Esophagus muscularis mucosa (tissue), 4 donors: ENCODE data around the gene PYDC2. TPM values are rescaled to one million over a fixed set of nuclear protein-coding genes. Genes with fewer than 3 reads are reported as not detected.

ENCODE experiments used
- DNase-seq: peaks from one replicate; pipeline ENCODE4 v3.0.0-alpha.2; 2017; ENCODE audit errors: extremely low spot score
- H3K27ac ChIP-seq, 4 donors: fragments of 200-600 bp; sonication (generic); replicated peaks in 1 of 4; 1 replicate in 3 of 4; 2 replicates in 1 of 4; pipeline ENCODE4 v1.5.1; 2016 to 2019; ENCODE audit warnings: mild to moderate bottlenecking in 1 of 4
- H3K27me3 ChIP-seq, 4 donors: fragments of 200-600 bp; sonication (generic); one replicate each; pipeline versions ENCODE4 v1.5.1 to v1.6.0; 2016 to 2019
- H3K36me3 ChIP-seq, 4 donors: fragments of 200-600 bp; sonication (generic); one replicate each; pipeline ENCODE4 v1.5.1; 2016 to 2019
- H3K4me1 ChIP-seq, 4 donors: fragments of 200-600 bp; sonication (generic); one replicate each; pipeline ENCODE4 v1.5.1; 2016 to 2019
- H3K4me3 ChIP-seq, 4 donors: fragments of 200-600 bp; sonication (generic); 1 replicate in 2 of 4; 2 replicates in 2 of 4; pipeline ENCODE4 v1.5.1; 2016 to 2019; ENCODE audit warnings: mild to moderate bottlenecking in 4 of 4, moderate library complexity in 1 of 4
- H3K9me3 ChIP-seq, 4 donors: fragments of 200-600 bp; sonication (generic); 1 replicate in 3 of 4; 2 replicates in 1 of 4; pipeline ENCODE4 v1.5.1; 2016 to 2019
- EP300 ChIP-seq: sonication (generic); formaldehyde crosslinking; IDR thresholded peaks from one replicate; pipeline ENCODE4 v1.6.1; 2017; ENCODE audit warnings: antibody characterized with exemption
- POLR2A ChIP-seq: fragments of 450-650 bp; IDR thresholded peaks from one replicate; pipeline ENCODE4 v1.6.1; 2017; ENCODE audit warnings: antibody characterized with exemption, moderate library complexity, mild to moderate bottlenecking, low read depth
- POLR2AphosphoS5 ChIP-seq, 2 donors: sonication (generic); formaldehyde crosslinking; IDR thresholded peaks; one replicate each; pipeline ENCODE4 v1.6.1; 2017; ENCODE audit warnings: antibody characterized with exemption in 2 of 2
- WGBS: methylation state at CpG from one replicate; pipeline ENCODE4 v1.1.5; 2018; 5-methylcytosine and 5-hydroxymethylcytosine counted together
- intact Hi-C: fragments of 100-400 bp; cut with DNase I; formaldehyde crosslinking; loops from one replicate; pipeline ENCODE4 v1.15.1; 2023
- total RNA-seq, 4 donors: library from RNA; depleted of rRNA; stranded (reverse); fragments of >200 nt; gene quantifications; one replicate each; pipeline versions ENCODE4 v1.1.0 to v1.2.1, GENCODE V29; 2016
- TF ChIP-seq, protein P1 (sequence below), 3 experiments: fragments of 200-600 bp in 2 of 3; fragments of 450-650 bp in 1 of 3; sonication (generic) in 2 of 3; IDR thresholded peaks; one replicate each; pipeline ENCODE4 v1.5.1; 2017 to 2019; ENCODE audit warnings: antibody characterized with exemption in 3 of 3, mild to moderate bottlenecking in 2 of 3, moderate library complexity in 1 of 3

PYDC2 gene
- total RNA-seq, 4 donors from 2014 or later: not detected

DNA sequence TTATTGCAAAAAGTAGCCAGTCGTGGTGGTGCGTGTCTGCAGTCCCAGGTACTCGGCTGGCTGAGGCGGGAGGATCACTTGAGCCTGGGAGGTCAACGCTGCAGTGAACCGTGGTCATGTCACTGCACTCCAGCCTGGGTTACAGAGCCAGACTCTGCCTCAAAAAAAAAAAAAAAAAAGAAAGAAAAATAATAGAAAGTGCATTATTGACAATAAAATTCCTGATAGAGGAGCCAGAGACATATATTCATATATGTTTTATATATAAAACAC is 43.6 kb upstream of the PYDC2 start:
- Histone ChIP-seq H3K27me3 (no peaks in the 10 kb centered on the region), H3K36me3 (no peaks in the 10 kb centered on the region), H3K9me3 (no peaks in the 10 kb centered on the region), H3K27ac (no peak overlapping the region), H3K4me1 (no peaks in the 10 kb centered on the region), H3K4me3 (no peak overlapping the region)
- WGBS: 87% methylated on average over 6 of the region's 6 CpGs
- TF ChIP-seq, protein P1, sequence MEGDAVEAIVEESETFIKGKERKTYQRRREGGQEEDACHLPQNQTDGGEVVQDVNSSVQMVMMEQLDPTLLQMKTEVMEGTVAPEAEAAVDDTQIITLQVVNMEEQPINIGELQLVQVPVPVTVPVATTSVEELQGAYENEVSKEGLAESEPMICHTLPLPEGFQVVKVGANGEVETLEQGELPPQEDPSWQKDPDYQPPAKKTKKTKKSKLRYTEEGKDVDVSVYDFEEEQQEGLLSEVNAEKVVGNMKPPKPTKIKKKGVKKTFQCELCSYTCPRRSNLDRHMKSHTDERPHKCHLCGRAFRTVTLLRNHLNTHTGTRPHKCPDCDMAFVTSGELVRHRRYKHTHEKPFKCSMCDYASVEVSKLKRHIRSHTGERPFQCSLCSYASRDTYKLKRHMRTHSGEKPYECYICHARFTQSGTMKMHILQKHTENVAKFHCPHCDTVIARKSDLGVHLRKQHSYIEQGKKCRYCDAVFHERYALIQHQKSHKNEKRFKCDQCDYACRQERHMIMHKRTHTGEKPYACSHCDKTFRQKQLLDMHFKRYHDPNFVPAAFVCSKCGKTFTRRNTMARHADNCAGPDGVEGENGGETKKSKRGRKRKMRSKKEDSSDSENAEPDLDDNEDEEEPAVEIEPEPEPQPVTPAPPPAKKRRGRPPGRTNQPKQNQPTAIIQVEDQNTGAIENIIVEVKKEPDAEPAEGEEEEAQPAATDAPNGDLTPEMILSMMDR (IDR thresholded peaks at IDR 0.05): no peak
- no peak for TF ChIP-seq EP300
- no peak for TF ChIP-seq POLR2A
- TF ChIP-seq POLR2AphosphoS5 (IDR thresholded peaks at IDR 0.05): no peak
- DNase-seq: no peak
- intact Hi-C loops: loop anchor here (5.0 kb wide), 1 partner anchor 1025 kb away; no protein-coding TSS in a partner anchor

DNA sequence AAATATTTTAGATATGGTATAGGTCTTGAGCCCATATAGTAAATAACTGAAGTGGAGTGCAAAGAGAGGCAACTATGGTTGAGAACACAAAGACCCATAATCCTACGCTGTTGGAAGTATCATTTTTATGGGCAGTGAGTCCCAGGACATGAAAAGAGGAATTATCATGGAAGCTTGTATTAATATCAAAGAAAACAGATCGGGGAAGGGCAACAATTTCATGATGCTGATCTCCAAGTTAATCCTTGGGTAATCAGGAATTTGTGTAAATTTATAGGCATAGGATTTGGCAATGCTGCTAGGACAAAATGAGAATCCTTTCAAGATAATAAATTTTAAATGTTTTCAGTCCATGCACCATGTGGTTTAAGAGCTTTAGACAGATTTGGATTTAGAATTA is 40.2 kb upstream of the PYDC2 start:
- Histone ChIP-seq H3K27ac (no peak overlapping the region), H3K9me3 (no peaks in the 10 kb centered on the region), H3K27me3 (no peaks in the 10 kb centered on the region), H3K4me1 (no peaks in the 10 kb centered on the region), H3K4me3 (no peak overlapping the region), H3K36me3 (no peaks in the 10 kb centered on the region)
- WGBS: 92% methylated on average over 2 of the region's 2 CpGs
- no peak for TF ChIP-seq POLR2AphosphoS5 (IDR thresholded peaks at IDR 0.05)
- no peak for TF ChIP-seq EP300
- TF ChIP-seq, protein P1 (IDR thresholded peaks at IDR 0.05): no peak
- no peak for TF ChIP-seq POLR2A
- no peak for DNase-seq
- intact Hi-C loops: no loop called here

DNA sequence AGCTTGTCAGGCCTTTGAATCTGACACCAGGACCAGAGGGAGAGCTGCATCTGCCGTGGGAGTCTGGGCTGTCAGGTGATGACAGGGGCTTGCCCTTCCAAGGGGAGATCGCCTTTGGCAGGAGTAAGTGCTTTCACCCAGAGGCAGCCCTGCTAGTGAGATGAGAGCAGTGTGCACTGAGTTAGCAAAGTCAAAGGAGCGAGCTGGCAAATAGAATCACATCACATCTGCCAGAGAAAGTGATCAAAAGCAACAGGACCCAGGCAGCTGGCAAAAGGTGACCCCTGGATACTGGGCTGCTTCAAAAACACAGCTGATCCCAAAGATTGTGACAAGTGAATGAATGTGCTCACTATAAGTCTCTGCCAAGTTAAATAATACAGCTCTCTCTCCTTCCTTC is 36.1 kb upstream of the PYDC2 start:
- intact Hi-C loops: no loop called here
- Histone ChIP-seq H3K9me3 (no peaks in the 10 kb centered on the region), H3K4me1 (no peaks in the 10 kb centered on the region), H3K27me3 (no peaks in the 10 kb centered on the region), H3K4me3 (no peak overlapping the region), H3K27ac (no peak overlapping the region), H3K36me3 (no peaks in the 10 kb centered on the region)
- no peak for DNase-seq
- no peak for TF ChIP-seq POLR2AphosphoS5 (IDR thresholded peaks at IDR 0.05)
- 49% methylated on average over 3 of the region's 3 CpGs for WGBS

DNA sequence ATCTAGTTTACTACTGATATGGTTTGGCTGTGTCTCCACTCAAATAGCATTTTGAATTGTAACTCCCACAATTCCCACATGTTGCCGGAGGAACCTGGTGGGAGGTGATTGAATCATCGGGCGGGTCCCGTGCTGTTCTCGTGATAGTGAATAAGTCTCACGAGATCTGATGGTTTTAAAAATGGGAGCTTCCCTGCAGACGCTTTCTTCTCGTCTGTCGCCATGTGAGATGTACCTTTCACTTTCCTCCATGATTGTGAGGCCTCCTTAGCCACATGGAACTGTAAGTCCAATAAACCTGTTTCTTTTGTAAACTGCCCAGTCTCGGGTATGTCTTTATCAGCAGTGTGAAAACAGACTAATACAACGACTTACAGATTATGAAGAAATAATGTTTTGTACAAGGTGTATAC is 35.6 kb upstream of the PYDC2 start:
- H3K36me3 ChIP-seq: no peaks in the 10 kb centered on the region
- H3K27ac ChIP-seq: no peak overlapping the region
- no peaks in the 10 kb centered on the region for H3K9me3 ChIP-seq
- no peak overlapping the region for H3K4me3 ChIP-seq
- intact Hi-C loops: no loop called here
- no peaks in the 10 kb centered on the region for H3K4me1 ChIP-seq
- DNase-seq: no peak
- no peaks in the 10 kb centered on the region for H3K27me3 ChIP-seq
- WGBS: 86% methylated on average over 11 of the region's 11 CpGs
- no peak for TF ChIP-seq POLR2A

DNA sequence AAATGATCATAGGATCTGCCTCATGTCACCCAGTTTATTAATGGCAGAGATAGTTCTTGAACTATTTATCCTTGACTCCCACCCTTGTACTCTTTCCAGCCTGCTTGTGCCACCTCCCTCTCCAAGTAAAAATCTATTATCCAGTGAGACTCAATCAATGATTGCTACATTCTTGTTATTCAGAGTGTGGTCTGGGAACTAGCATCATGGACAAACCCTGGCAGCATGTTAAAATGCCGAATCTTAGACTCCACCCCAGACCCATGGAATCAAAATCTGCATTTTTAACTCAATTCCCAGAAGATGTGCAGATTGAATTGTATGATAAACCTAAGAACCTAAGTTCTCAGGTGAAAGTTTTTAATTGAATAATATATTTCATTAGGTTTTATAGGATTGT is 34.7 kb upstream of the PYDC2 start:
- WGBS: 65% methylated on average over 1 of the region's 1 CpG
- no peak for DNase-seq
- H3K4me3 ChIP-seq: no peak overlapping the region
- TF ChIP-seq POLR2AphosphoS5 (IDR thresholded peaks at IDR 0.05): no peak
- H3K36me3 ChIP-seq: no peaks in the 10 kb centered on the region
- intact Hi-C loops: no loop called here
- no peaks in the 10 kb centered on the region for H3K4me1 ChIP-seq
- no peaks in the 10 kb centered on the region for H3K9me3 ChIP-seq
- no peaks in the 10 kb centered on the region for H3K27me3 ChIP-seq
- no peak overlapping the region for H3K27ac ChIP-seq

- no peak for DNase-seq
- Histone ChIP-seq H3K36me3 (no peaks in the 10 kb centered on the region), H3K4me1 (no peaks in the 10 kb centered on the region), H3K9me3 (no peaks in the 10 kb centered on the region), H3K27ac (no peak overlapping the region), H3K4me3 (no peak overlapping the region), H3K27me3 (no peaks in the 10 kb centered on the region)
- WGBS: 95% methylated on average over 1 of the region's 1 CpG
- intact Hi-C loops: no loop called here
- TF ChIP-seq, protein P1 (IDR thresholded peaks at IDR 0.05): no peak
- TF ChIP-seq POLR2AphosphoS5 (IDR thresholded peaks at IDR 0.05): no peak
- no peak for TF ChIP-seq EP300
- TF ChIP-seq POLR2A: no peak
Measured at GRCh38 chr3:191428177-191428576, 32.8 kb upstream of the PYDC2 start.
